K562 (cell line): ENCODE results near the gene HAPLN3. TPM values are rescaled to one million over a fixed set of nuclear protein-coding genes. Genes with fewer than 3 reads are reported as not detected.

Source experiments
- ARNT ChIP-seq, 2 experiments: fragments of 450-650 bp; IDR thresholded peaks; 2 replicates each; pipeline ENCODE4 v1.6.1; 2016; ENCODE audit warnings: mild to moderate bottlenecking in 1 of 2
- CHCHD3 ChIP-seq: fragments of 250-450 bp; sonication (Bioruptor Pico); IDR thresholded peaks from 2 replicates; pipeline ENCODE4 v2.1.2; 2022; ENCODE audit warnings: mild to moderate bottlenecking
- E2F4 ChIP-seq: sonication (generic); formaldehyde crosslinking; IDR thresholded peaks from 2 replicates; pipeline ENCODE4 v1.8.0; 2022; ENCODE audit warnings: mild to moderate bottlenecking, low read depth, missing genetic modification reagents
- E4F1 ChIP-seq: fragments of 250-450 bp; sonication (Bioruptor Pico); IDR thresholded peaks from 2 replicates; pipeline ENCODE4 v1.5.0; 2021; ENCODE audit warnings: mild to moderate bottlenecking, borderline replicate concordance
- ELK3 ChIP-seq: fragments of 450-650 bp; formaldehyde crosslinking; IDR thresholded peaks from 2 replicates; pipeline ENCODE4 v1.4.0; 2020; ENCODE audit warnings: mild to moderate bottlenecking
- NR2C2 ChIP-seq, 2 experiments: fragments of 200-800 bp in 1 of 2; sonication (Bioruptor generic) in 1 of 2; sonication (generic) in 1 of 2; formaldehyde crosslinking in 1 of 2; IDR thresholded peaks; 2 replicates each; pipeline versions ENCODE4 v1.6.1 to v1.8.0; 2016 to 2022; ENCODE audit warnings: mild to moderate bottlenecking in 1 of 2, missing compliant biosample characterization in 1 of 2, missing genetic modification characterization in 1 of 2, missing genetic modification reagents in 1 of 2
- PPARD ChIP-seq: fragments of 250-450 bp; sonication (Bioruptor Pico); IDR thresholded peaks from 2 replicates; pipeline ENCODE4 v1.8.0; 2022; ENCODE audit warnings: inconsistent platforms, mild to moderate bottlenecking, moderate library complexity
- RNF2 ChIP-seq: sonication (generic); IDR thresholded peaks from 2 replicates; pipeline ENCODE4 v1.6.1; 2016
- ZNF589 ChIP-seq: fragments of 200-800 bp; sonication (Bioruptor generic); IDR thresholded peaks from 2 replicates; pipeline ENCODE4 v1.6.1; 2016; ENCODE audit warnings: low read depth, missing genetic modification characterization, missing compliant biosample characterization
- polyA plus RNA-seq, 8 experiments: library from polyadenylated mRNA; depleted of rRNA in 4 of 8; stranded (reverse) in 5 of 8; unstranded in 3 of 8; fragments of >200 nt; fragmentation: Nextera tagmentation in 2 of 8; fragmentation: Illumina TruSeq in 1 of 8; extraction: Ambion mirVana in 2 of 8; extraction: Trizol in 1 of 8; gene quantifications; 2 replicates each; pipeline versions ENCODE4 v1.2.1 to v1.2.3, GENCODE V29; 2011 to 2014; ENCODE audit warnings: inconsistent platforms in 1 of 8, missing spikeins in 1 of 8
- total RNA-seq, 7 experiments: library from RNA; depleted of rRNA in 6 of 7; stranded (reverse); fragments of >200 nt in 6 of 7; fragmentation: Illumina TruSeq in 2 of 7; extraction: Trizol in 2 of 7; gene quantifications; 2 replicates each; pipeline versions ENCODE4 v1.2.1 to v1.2.3, GENCODE V29; 2011 to 2021; ENCODE audit warnings: low replicate concordance in 1 of 7

Gene HAPLN3
- total and polyA plus RNA-seq, 9 of the 15 experiments (the other 6 are each of a cell fraction or from before 2014, with no cell fraction given): 0.04 to 2.4 (median 0.65) TPM

- TF ChIP-seq E2F4 (CRISPR knock-in tag) (no peak), CHCHD3 (CRISPR knock-in tag) (no peak; the same call in 1 of the 2 replicates), NR2C2 (CRISPR knock-in tag; IDR thresholded peaks at IDR 0.05) (no peak), NR2C2 (tag; IDR thresholded peaks at IDR 0.05) (no peak), PPARD (no peak), ELK3 (CRISPR knock-in tag) (no peak), ARNT (IDR thresholded peaks at IDR 0.05) (no peak), E4F1 (CRISPR knock-in tag) (no peak), ZNF589 (CRISPR knock-in tag) (no peak), RNF2 (no peak)
These were observed 17.9 kb upstream of the HAPLN3 start, which contains the start of gene MFGE8 (continued) for GRCh38 chr15:88913017-88913849.
